Heart left ventricle (tissue), 13 donors: ENCODE data around the gene KLHL18.

Source experiments
- CTCF ChIP-seq, 12 donors: fragments of 200-600 bp; sonication (generic) in 4 of 12; IDR thresholded peaks; one replicate each; pipeline versions ENCODE4 v1.5.0 to v1.8.0; 2018 to 2022; ENCODE audit warnings: antibody characterized with exemption in 12 of 12, mild to moderate bottlenecking in 5 of 12
- POLR2A ChIP-seq, 2 donors: fragments of 450-650 bp; IDR thresholded peaks; one replicate each; pipeline ENCODE4 v1.6.1; 2017; ENCODE audit warnings: antibody characterized with exemption in 2 of 2, mild to moderate bottlenecking in 2 of 2, moderate library complexity in 2 of 2
- donor health status: ischemic (EF 13 %, LVEDD 7.1; RV severe dilation, severe dysfunction).
- donor health status: DM: no; HTN: yes; CAD: no.
- donor health status: DM: no; HTN: no; CAD: no.
- donor health status: ischemic (EF 25% LVEDD 6.9; RV normal size, moderate dysfunction).
- donor health status: ischemic (EF 25% LVEDD 5.7; RV mildly dilated, moderate dysfunction).
- donor health status: ischemic (EF 35%, LVEDD 5.7; RV mildly dilated, moderate dysfunction).
- donor health status: nonischemic (EF 11% LVEDD 7.7; RV severe dilation, severe dysfunction).
- donor health status: DM: yes; HTN: yes; CAD: no.
- donor health status: PGD.
- donor health status: ischemic (EF 29% LVEDD 5.4; RV normal size, mild dysfunction).
- donor health status: nonischemic (EF 23%, LVEDD 6.1; RV moderate dilation, normal function).

- TF ChIP-seq CTCF (IDR thresholded peaks at IDR 0.05) (no peak), POLR2A (IDR thresholded peaks at IDR 0.05) (no peak)
Measured at GRCh38 chr3:47247131-47248064, 35.3 kb upstream of the KLHL18 start.
